GM18867 (cell line): ENCODE results near the gene U2SURP.
A peak's percentile ranks its signal among the peaks of the same experiment; 100 is the strongest.

Source experiments
- ATAC-seq: cut with Tn5 transposase; IDR thresholded peaks from one replicate; pipeline ENCODE4 v1.9.1; 2021; ENCODE audit warnings: mild to moderate bottlenecking, moderate library complexity; ENCODE audit not compliant: unreplicated experiment

Gene U2SURP

GRCh38 chr3:143099690-143100089 is 98.3 kb downstream of the U2SURP start:
- no peak for ATAC-seq

DNA sequence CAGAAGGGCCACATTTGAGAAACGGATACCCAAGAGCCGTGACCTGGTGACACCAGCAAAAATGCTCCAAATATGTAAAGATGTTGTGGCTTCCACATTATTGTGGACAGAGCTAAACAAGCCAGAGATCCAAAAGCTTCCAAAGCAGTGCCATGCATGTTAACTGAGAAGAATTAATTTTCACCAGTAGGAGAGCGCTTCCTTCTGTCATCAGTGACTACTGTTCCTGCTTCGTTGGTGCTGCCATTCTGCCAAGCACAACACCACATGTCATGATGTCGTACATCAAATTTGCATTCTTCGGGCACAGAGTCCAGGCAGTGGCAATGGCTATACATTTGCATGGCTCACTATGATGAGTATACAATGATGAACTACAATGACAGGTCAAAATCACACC is 99.1 kb downstream of the U2SURP start:
- no peak for ATAC-seq

GRCh38 chr3:143101792-143102381 is 100.5 kb downstream of the U2SURP start:
- ATAC-seq = no peak

GRCh38 chr3:143103652-143104051 is 102.3 kb downstream of the U2SURP start:
- peak; percentile 53 for ATAC-seq

- no peak for ATAC-seq
Observed at GRCh38 chr3:143105170-143105569, 103.8 kb downstream of the U2SURP start.

GRCh38 chr3:143109861-143110260 is 108.5 kb downstream of the U2SURP start:
- no peak for ATAC-seq
